GM12878 (cell line): ENCODE measurements around the gene TRANK1. TPM values are rescaled to one million over a fixed set of nuclear protein-coding genes. Genes with fewer than 3 reads are reported as not detected.
"Not testable (repeated sequence)": the region's sequence is repeated elsewhere in the genome, so short reads cannot be mapped to it uniquely, and the experiment has no call there.

ENCODE experiments used
- ATAC-seq: fragments of 200-7000 bp; cut with Tn5 transposase; 3 replicates; pipeline ENCODE4 v1.9.1; 2020; ENCODE audit warnings: mild to moderate bottlenecking, moderate library complexity
- BruUV-seq: library from RNA; stranded (reverse); fragments of 400-500 nt; replicated peaks from 2 replicates; lab custom pipeline; 2021; lab: Mats Ljungman, UMichigan
- CTCF ChIA-PET: fragments of 300-600 bp; sonication (Branson Sonifier 250); formaldehyde crosslinking; extraction: SDS; loops from one replicate; lab custom pipeline; 2021; ENCODE audit warnings: inconsistent platforms; lab: Yijun Ruan, JAX
- POLR2A ChIA-PET: fragments of 350-600 bp; formaldehyde crosslinking; extraction: SDS; loops from one replicate; lab custom pipeline; 2021; ENCODE audit warnings: inconsistent platforms; lab: Charles Lee
- RAD21 ChIA-PET: fragments of 300-600 bp; sonication (Branson Sonifier 250); formaldehyde crosslinking; loops from one replicate; lab custom pipeline; 2023; ENCODE audit warnings: antibody characterized with exemption; ENCODE audit not compliant: unreplicated experiment; lab: Charles Lee
- SMC1A ChIA-PET: fragments of 300-600 bp; sonication (Branson Sonifier 250); formaldehyde crosslinking; loops from one replicate; lab custom pipeline; 2023; ENCODE audit not compliant: unreplicated experiment, uncharacterized antibody; lab: Charles Lee
- DNase-seq: peaks from one replicate; pipeline ENCODE4 v3.0.0-alpha.2; 2011; ENCODE audit warnings: low read depth, low spot score
- FAIRE-seq: peaks from 3 replicates; lab custom pipeline; 2011; peaks lifted over from hg19 to GRCh38; lab: Jason Lieb, UNC
- H2AFZ ChIP-seq: 2 replicates; pipeline ENCODE4 v1.6.0; 2011; ENCODE audit warnings: low read depth, low read length, control low read depth; ENCODE audit not compliant: control insufficient read depth
- H3K27ac ChIP-seq: 2 replicates; pipeline ENCODE4 v1.5.1; 2011; ENCODE audit warnings: control low read depth; ENCODE audit not compliant: control insufficient read depth, insufficient read depth
- H3K27me3 ChIP-seq, 2 experiments: replicated peaks in 1 of 2; 2 replicates each; pipeline versions ENCODE4 v1.6.0 to v1.6.1; 2011; ENCODE audit warnings: low read length in 1 of 2; ENCODE audit not compliant: control insufficient read depth in 2 of 2, insufficient read depth in 2 of 2
- H3K36me3 ChIP-seq, 2 experiments: 2 replicates each; pipeline ENCODE4 v1.5.1; 2011; ENCODE audit warnings: low read length in 1 of 2; ENCODE audit not compliant: control insufficient read depth in 2 of 2, insufficient read depth in 2 of 2
- H3K4me1 ChIP-seq: 2 replicates; pipeline ENCODE4 v1.6.1; 2011; ENCODE audit warnings: mild to moderate bottlenecking, low read length, moderate library complexity, mixed read lengths; ENCODE audit not compliant: control insufficient read depth, insufficient read depth
- H3K4me2 ChIP-seq: 2 replicates; pipeline ENCODE4 v1.6.0; 2011; ENCODE audit warnings: control low read depth; ENCODE audit not compliant: control insufficient read depth, insufficient read depth
- H3K4me3 ChIP-seq: fragments of 200-600 bp; sonication (generic); 2 replicates; pipeline ENCODE4 v1.5.1; 2016
- H3K79me2 ChIP-seq: 2 replicates; pipeline ENCODE4 v1.6.0; 2011; ENCODE audit warnings: low read length; ENCODE audit not compliant: control insufficient read depth, insufficient read depth
- H3K9ac ChIP-seq: 2 replicates; pipeline ENCODE4 v1.8.0; 2011; ENCODE audit warnings: low read length, control low read depth, mixed read lengths; ENCODE audit not compliant: control insufficient read depth, insufficient read depth
- H3K9me3 ChIP-seq: replicated peaks from 3 replicates; pipeline ENCODE4 v1.5.1; 2011; ENCODE audit warnings: mild to moderate bottlenecking, low read length; ENCODE audit not compliant: control insufficient read depth, insufficient read depth
- H4K20me1 ChIP-seq: 2 replicates; pipeline ENCODE4 v1.6.0; 2011; ENCODE audit not compliant: control insufficient read depth, insufficient read depth
- SMAD1 ChIP-seq: fragments of 450-650 bp; IDR thresholded peaks from 2 replicates; pipeline ENCODE4 v1.6.1; 2018; ENCODE audit warnings: mild to moderate bottlenecking, low read depth; ENCODE audit not compliant: partially characterized antibody
- SMAD5 ChIP-seq: IDR thresholded peaks from 2 replicates; pipeline ENCODE4 v1.6.1; 2016; ENCODE audit warnings: antibody characterized with exemption, low read depth
- ZBTB4 ChIP-seq: fragments of 450-650 bp; formaldehyde crosslinking; IDR thresholded peaks from 2 replicates; pipeline ENCODE4 v1.4.0; 2022; ENCODE audit warnings: mild to moderate bottlenecking, moderate library complexity
- ZNF274 ChIP-seq: IDR thresholded peaks from one replicate; pipeline ENCODE4 v1.8.0; 2011; ENCODE audit not compliant: insufficient read length, insufficient read depth
- WGBS: methylation state at CpG from one replicate; pipeline ENCODE4 v1.1.6; 2016; ENCODE audit warnings: low lambda C conversion rate; ENCODE audit not compliant: insufficient replicate concordance, insufficient coverage; ENCODE audit errors: missing lambda C conversion rate; 5-methylcytosine and 5-hydroxymethylcytosine counted together
- in situ Hi-C: fragments of 300-500 bp; cut with MboI; formaldehyde crosslinking; loops from 9 replicates; pipeline ENCODE4 v1.14.3; 2018; ENCODE audit warnings: mixed read lengths
- intact Hi-C: fragments of 100-400 bp; cut with micrococcal nuclease; formaldehyde crosslinking; loops from one replicate; pipeline ENCODE4 v1.14.2; 2022; ENCODE audit not compliant: unreplicated experiment
- polyA plus RNA-seq, 11 experiments: library from polyadenylated mRNA; depleted of rRNA in 4 of 11; unstranded in 6 of 11; stranded (reverse) in 5 of 11; fragments of >200 nt; fragmentation: Nextera tagmentation in 4 of 11; fragmentation: Illumina TruSeq in 1 of 11; extraction: Ambion mirVana in 4 of 11; extraction: Trizol in 1 of 11; gene quantifications; 1 replicate in 1 of 11; 2 replicates in 10 of 11; pipeline versions ENCODE4 v1.2.1 to v1.2.3, GENCODE V29; 2011 to 2016; ENCODE audit warnings: inconsistent platforms in 2 of 11, missing spikeins in 2 of 11, low read depth in 1 of 11
- total RNA-seq, 4 experiments: library from RNA; depleted of rRNA in 3 of 4; stranded (reverse); fragments of >200 nt in 3 of 4; fragmentation: Illumina TruSeq in 1 of 4; extraction: Trizol in 1 of 4; gene quantifications; 2 replicates each; pipeline versions ENCODE4 v1.2.1 to v1.2.3, GENCODE V29; 2013 to 2021

TRANK1 gene
- total and polyA plus RNA-seq, 10 of the 15 experiments (the other 5 are each of a cell fraction or from before 2014, with no cell fraction given): 0.46 to 8.8 (median 1.1) TPM

- H2AFZ ChIP-seq: no peak overlapping the region
- SMC1A ChIA-PET: interaction anchor here (0.7 to 1.0 kb wide), 4 partner anchors 25 to 88 kb away, joined by 3 read pairs; no protein-coding TSS in a partner anchor
- no peak overlapping the region for H3K4me2 ChIP-seq
- 4% methylated on average over 1 of the region's 1 CpG for whole genome bisulfite sequencing
- POLR2A ChIA-PET: no interaction called here
- H3K27ac ChIP-seq: no peak overlapping the region
- no peak overlapping the region for H3K4me3 ChIP-seq
- TF ChIP-seq SMAD5 (no peak), SMAD1 (no peak), ZNF274 (no peak), ZBTB4 (CRISPR knock-in tag) (no peak)
- no peaks in the 10 kb centered on the region for H3K27me3 ChIP-seq
- H3K4me1 ChIP-seq: no peaks in the 10 kb centered on the region
- no peaks in the 10 kb centered on the region for H3K9me3 ChIP-seq
- RAD21 ChIA-PET: no interaction called here
- BruUV-seq: no TSS peak
- no peaks in the 10 kb centered on the region for H3K36me3 ChIP-seq
- intact Hi-C loops: no loop called here
- FAIRE-seq: no peak
- no peak overlapping the region for H3K9ac ChIP-seq
- ATAC-seq: no peak
- in situ Hi-C loops: no loop called here
- CTCF ChIA-PET: no interaction called here
- no peaks in the 10 kb centered on the region for H4K20me1 ChIP-seq
- DNase-seq: no peak
- no peaks in the 10 kb centered on the region for H3K79me2 ChIP-seq
Measured at GRCh38 chr3:36964331-36964730, 19.5 kb upstream of the TRANK1 start.

GRCh38 chr3:36963008-36963407 is 18.2 kb upstream of the TRANK1 start:
- ATAC-seq, H2AFZ ChIP-seq, in situ Hi-C loops, intact Hi-C loops, H4K20me1 ChIP-seq, H3K4me1 ChIP-seq, BruUV-seq, POLR2A ChIA-PET, H3K9me3 ChIP-seq, H3K9ac ChIP-seq, H3K4me3 ChIP-seq, DNase-seq, RAD21 ChIA-PET, H3K79me2 ChIP-seq, H3K4me2 ChIP-seq, FAIRE-seq, H3K36me3 ChIP-seq, H3K27me3 ChIP-seq, H3K27ac ChIP-seq: not testable (repeated sequence)
- SMC1A ChIA-PET: interaction anchor here (1.0 kb wide), 1 partner anchor 10 kb away, joined by 5 read pairs; no protein-coding TSS in a partner anchor
- WGBS: 79% methylated on average over 7 of the region's 7 CpGs
- CTCF ChIA-PET: interaction anchor here (1.1 kb wide), 1 partner anchor 119 kb away, joined by 6 read pairs; no protein-coding TSS in a partner anchor
